MM.1S (cell line): ENCODE measurements around the gene IQSEC1.

Experiments used
- DNase-seq: peaks from one replicate; pipeline ENCODE4 v3.0.0-alpha.2; 2015
- H2AFZ ChIP-seq: fragments of 300-600 bp; sonication (generic); 2 replicates; pipeline ENCODE4 v1.6.0; 2016; ENCODE audit warnings: antibody characterized with exemption, low read length
- H3F3A ChIP-seq: fragments of 300-600 bp; sonication (generic); 2 replicates; pipeline ENCODE4 v1.6.1; 2016; ENCODE audit warnings: mild to moderate bottlenecking, antibody characterized with exemption, low read length, moderate library complexity, mixed read lengths; ENCODE audit not compliant: insufficient read depth
- H3K27ac ChIP-seq: fragments of 300-600 bp; sonication (generic); 2 replicates; pipeline ENCODE4 v1.5.1; 2016; ENCODE audit warnings: mild to moderate bottlenecking, low read length
- H3K27me3 ChIP-seq: fragments of 300-600 bp; sonication (generic); replicated peaks from 2 replicates; pipeline ENCODE4 v1.6.0; 2016; ENCODE audit warnings: low read length; ENCODE audit not compliant: insufficient read depth
- H3K36me3 ChIP-seq: fragments of 300-600 bp; sonication (generic); replicated peaks from 2 replicates; pipeline ENCODE4 v1.6.1; 2016; ENCODE audit warnings: mild to moderate bottlenecking, low read length, mixed read lengths; ENCODE audit not compliant: insufficient read depth
- H3K4me1 ChIP-seq: fragments of 300-600 bp; sonication (generic); 2 replicates; pipeline ENCODE4 v1.6.1; 2016; ENCODE audit warnings: low read length, mixed read lengths
- H3K4me2 ChIP-seq: fragments of 300-600 bp; sonication (generic); 2 replicates; pipeline ENCODE4 v1.6.0; 2016; ENCODE audit warnings: low read depth, low read length
- H3K4me3 ChIP-seq: fragments of 300-600 bp; sonication (generic); 2 replicates; pipeline ENCODE4 v1.5.1; 2016; ENCODE audit warnings: low read length, mixed read lengths
- H3K79me2 ChIP-seq: fragments of 300-600 bp; sonication (generic); 2 replicates; pipeline ENCODE4 v1.6.1; 2016; ENCODE audit warnings: mixed run types, low read length, mixed read lengths
- H3K9ac ChIP-seq: fragments of 300-600 bp; sonication (generic); 2 replicates; pipeline ENCODE4 v1.6.1; 2016; ENCODE audit warnings: low read length, mixed read lengths
- H3K9me2 ChIP-seq: fragments of 300-600 bp; sonication (generic); replicated peaks from 2 replicates; pipeline ENCODE4 v1.6.1; 2016; ENCODE audit warnings: mild to moderate bottlenecking, low read length, mixed read lengths; ENCODE audit not compliant: insufficient read depth
- H3K9me3 ChIP-seq: fragments of 300-600 bp; sonication (generic); replicated peaks from 2 replicates; pipeline ENCODE4 v1.6.1; 2016; ENCODE audit warnings: mild to moderate bottlenecking, low read length, mixed read lengths; ENCODE audit not compliant: insufficient read depth
- H4K20me1 ChIP-seq: fragments of 300-600 bp; sonication (generic); 2 replicates; pipeline ENCODE4 v1.6.1; 2016; ENCODE audit warnings: mild to moderate bottlenecking, low read length, moderate library complexity, mixed read lengths; ENCODE audit not compliant: insufficient read depth
- EZH2 ChIP-seq: fragments of 300-600 bp; sonication (generic); optimal IDR thresholded peaks from 2 replicates; pipeline ENCODE3; 2017; ENCODE audit warnings: low read depth, mild to moderate bottlenecking, antibody characterized with exemption, low read length, mixed read lengths
- EZH2phosphoT487 ChIP-seq: fragments of 300-600 bp; sonication (generic); IDR thresholded peaks from 2 replicates; pipeline ENCODE4 v1.6.1; 2018; ENCODE audit warnings: antibody characterized with exemption, low read length
- TF ChIP-seq, protein P1 (sequence below): fragments of 300-600 bp; sonication (generic); IDR thresholded peaks from 2 replicates; pipeline ENCODE4 v1.5.1; 2016; ENCODE audit warnings: antibody characterized with exemption, low read length, mixed read lengths

Gene IQSEC1

DNA sequence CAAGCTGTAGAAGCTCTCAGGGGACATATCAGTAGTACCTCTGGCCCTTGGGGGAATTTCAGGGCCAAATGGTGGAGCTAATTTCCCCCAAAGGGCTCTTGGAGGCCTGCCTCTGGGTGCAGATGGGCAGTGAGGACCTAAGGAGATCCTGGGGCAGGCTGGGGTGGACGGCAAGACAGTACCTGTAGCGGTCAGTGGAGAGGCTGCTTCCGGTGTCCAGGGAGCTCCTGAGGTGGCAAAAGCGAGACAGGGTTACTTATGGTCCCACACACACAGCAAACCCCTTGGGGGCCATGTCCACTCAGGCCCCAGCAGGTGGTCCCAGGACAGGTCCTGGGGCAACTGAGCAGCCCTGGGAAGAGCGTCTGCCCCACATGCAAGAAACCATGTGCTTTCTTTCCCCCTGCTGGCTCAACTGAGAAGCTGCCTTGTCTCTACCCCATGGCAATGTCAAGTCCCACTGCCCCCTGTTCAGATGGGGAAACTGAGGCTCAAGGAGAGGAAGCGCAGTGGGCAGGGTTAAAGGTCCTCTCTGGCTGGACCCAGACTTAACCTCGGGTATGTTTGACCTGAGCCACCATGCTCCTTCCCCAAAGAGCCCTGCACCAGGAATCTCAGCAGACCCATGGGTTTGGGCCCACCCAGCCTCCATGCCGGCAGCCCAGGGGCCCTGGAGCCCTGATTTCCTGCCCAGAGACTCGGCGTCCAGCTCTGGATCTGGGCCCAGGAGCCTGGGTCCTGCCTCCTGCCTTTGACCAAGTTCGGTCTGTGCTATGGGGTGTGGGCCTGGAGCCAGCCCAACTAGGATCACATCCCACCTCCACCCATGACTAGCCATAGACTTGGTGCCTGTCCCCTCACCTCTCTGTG is 25.7 kb downstream of the IQSEC1 start:
- H3K36me3 ChIP-seq = no peaks in the 10 kb centered on the region
- no peak overlapping the region for H3K27ac ChIP-seq
- DNase-seq = no peak
- no peak overlapping the region for H3K4me3 ChIP-seq
- no peaks in the 10 kb centered on the region for H4K20me1 ChIP-seq
- no peak overlapping the region for H3K9ac ChIP-seq
- no peaks in the 10 kb centered on the region for H3K4me1 ChIP-seq
- H2AFZ ChIP-seq = no peak overlapping the region
- H3K79me2 ChIP-seq = no peaks in the 10 kb centered on the region
- H3K9me3 ChIP-seq = no peaks in the 10 kb centered on the region
- H3F3A ChIP-seq = no peaks in the 10 kb centered on the region
- TF ChIP-seq EZH2phosphoT487 (no peak), EZH2 (no peak)
- TF ChIP-seq, protein P1, sequence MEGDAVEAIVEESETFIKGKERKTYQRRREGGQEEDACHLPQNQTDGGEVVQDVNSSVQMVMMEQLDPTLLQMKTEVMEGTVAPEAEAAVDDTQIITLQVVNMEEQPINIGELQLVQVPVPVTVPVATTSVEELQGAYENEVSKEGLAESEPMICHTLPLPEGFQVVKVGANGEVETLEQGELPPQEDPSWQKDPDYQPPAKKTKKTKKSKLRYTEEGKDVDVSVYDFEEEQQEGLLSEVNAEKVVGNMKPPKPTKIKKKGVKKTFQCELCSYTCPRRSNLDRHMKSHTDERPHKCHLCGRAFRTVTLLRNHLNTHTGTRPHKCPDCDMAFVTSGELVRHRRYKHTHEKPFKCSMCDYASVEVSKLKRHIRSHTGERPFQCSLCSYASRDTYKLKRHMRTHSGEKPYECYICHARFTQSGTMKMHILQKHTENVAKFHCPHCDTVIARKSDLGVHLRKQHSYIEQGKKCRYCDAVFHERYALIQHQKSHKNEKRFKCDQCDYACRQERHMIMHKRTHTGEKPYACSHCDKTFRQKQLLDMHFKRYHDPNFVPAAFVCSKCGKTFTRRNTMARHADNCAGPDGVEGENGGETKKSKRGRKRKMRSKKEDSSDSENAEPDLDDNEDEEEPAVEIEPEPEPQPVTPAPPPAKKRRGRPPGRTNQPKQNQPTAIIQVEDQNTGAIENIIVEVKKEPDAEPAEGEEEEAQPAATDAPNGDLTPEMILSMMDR = peak; percentile 24
- H3K4me2 ChIP-seq = no peak overlapping the region
- no peaks in the 10 kb centered on the region for H3K27me3 ChIP-seq
- no peaks in the 10 kb centered on the region for H3K9me2 ChIP-seq

DNA sequence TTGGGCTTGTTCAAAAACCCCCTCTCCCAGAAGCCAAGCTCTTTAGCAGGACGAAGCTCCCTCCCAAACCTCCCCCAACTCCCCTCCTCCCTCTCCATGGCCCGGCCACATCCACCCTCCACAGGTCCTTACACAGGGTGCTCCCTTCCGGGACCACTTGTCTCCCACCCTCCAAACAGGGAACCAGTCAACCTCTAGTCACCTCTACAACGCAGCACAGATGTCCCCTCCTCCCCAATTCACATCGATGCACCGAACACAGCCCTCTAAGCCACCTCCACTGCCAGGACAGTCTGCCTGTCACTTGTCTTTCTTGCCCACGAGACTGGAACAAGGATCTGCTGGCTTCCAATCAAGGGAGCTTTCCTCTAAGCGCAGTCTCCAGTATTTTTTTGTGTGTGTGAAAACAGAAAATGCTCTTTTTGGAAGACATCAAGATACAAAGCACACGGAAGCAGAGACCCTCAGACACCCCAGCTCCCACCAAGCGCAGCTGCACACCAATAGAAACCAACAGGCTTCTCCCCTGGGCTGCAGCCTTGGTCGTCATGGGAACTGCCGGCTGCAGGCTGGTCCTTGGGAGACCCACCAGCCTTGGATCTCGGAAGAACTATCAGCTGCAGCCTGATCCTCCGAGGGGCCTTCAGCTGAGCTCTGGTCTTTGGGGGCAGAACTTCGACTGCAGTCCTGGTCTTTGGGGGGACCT is 26.5 kb downstream of the IQSEC1 start:
- H3K27ac ChIP-seq = no peak overlapping the region
- no peak for DNase-seq
- no peaks in the 10 kb centered on the region for H3K79me2 ChIP-seq
- H3K9me3 ChIP-seq = no peaks in the 10 kb centered on the region
- H4K20me1 ChIP-seq = no peaks in the 10 kb centered on the region
- H3K27me3 ChIP-seq = no peaks in the 10 kb centered on the region
- no peaks in the 10 kb centered on the region for H3F3A ChIP-seq
- H3K9ac ChIP-seq = no peak overlapping the region
- no peaks in the 10 kb centered on the region for H3K36me3 ChIP-seq
- no peak overlapping the region for H3K4me2 ChIP-seq
- no peak overlapping the region for H3K4me3 ChIP-seq
- no peak overlapping the region for H2AFZ ChIP-seq
- H3K4me1 ChIP-seq = no peaks in the 10 kb centered on the region
- no peak for TF ChIP-seq EZH2phosphoT487
- TF ChIP-seq EZH2 = no peak
- TF ChIP-seq, protein P1 = no peak
- no peaks in the 10 kb centered on the region for H3K9me2 ChIP-seq

DNA sequence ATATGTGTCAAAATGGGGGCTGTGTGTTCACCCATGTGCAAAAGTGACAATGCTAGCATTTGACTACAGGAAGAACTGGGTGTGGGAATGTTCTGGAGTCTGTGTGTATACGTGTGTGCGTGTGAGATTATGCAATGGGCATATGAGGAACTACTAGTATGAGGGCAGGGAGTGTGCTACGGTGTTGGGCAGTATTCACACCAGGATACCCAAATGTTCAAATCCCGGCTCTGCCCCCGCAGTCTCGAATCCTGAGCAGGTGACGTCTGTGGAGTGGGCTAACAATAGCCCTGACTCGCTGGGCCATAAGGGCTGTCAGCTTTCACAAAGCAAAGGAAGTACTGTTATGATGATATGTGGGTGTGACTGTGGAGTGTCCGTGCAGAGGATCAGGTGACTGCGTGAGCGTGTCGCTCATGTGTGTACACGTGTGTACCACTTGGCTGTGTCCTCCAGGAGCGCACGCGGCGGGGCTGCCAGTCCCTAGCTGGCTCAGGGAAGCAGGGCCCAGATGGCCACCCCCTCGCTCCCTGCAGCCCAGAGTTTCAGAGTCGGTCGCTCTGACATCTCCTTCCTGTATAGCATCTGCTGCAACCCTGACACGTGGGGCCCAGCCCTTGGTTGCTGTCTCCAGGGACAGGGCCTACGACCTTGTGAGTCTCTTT is 27.2 kb downstream of the IQSEC1 start:
- Histone ChIP-seq H2AFZ (no peak overlapping the region), H3K4me1 (no peaks in the 10 kb centered on the region), H3K9me2 (no peaks in the 10 kb centered on the region), H3K36me3 (no peaks in the 10 kb centered on the region), H3K4me2 (no peak overlapping the region), H3K4me3 (no peak overlapping the region), H3K79me2 (no peaks in the 10 kb centered on the region), H3F3A (no peaks in the 10 kb centered on the region), H3K9me3 (no peaks in the 10 kb centered on the region), H4K20me1 (no peaks in the 10 kb centered on the region), H3K27me3 (no peaks in the 10 kb centered on the region), H3K9ac (no peak overlapping the region), H3K27ac (no peak overlapping the region)
- no peak for DNase-seq
- TF ChIP-seq EZH2phosphoT487 = no peak
- TF ChIP-seq EZH2 = no peak
- TF ChIP-seq, protein P1 = no peak
